Stimulated activated CD8-positive, alpha-beta memory T cell treated with anti-CD3 and anti-CD28 coated beads, Interleukin-4, amount 100 ng/mL, for 1 hour (primary cell): ENCODE results near the gene ARL11.
"Not testable (repeated sequence)": the region's sequence is repeated elsewhere in the genome, so short reads cannot be mapped to it uniquely, and the experiment has no call there.

Experiments used
- DNase-seq, 2 donors: peaks; one replicate each; pipeline ENCODE4 v3.0.0-alpha.2; 2020; ENCODE audit warnings: low read depth in 2 of 2, low spot score in 1 of 2

Gene ARL11

GRCh38 chr13:49612042-49612441, 16.3 kb upstream of the ARL11 start:
- not testable (repeated sequence) for DNase-seq

DNA sequence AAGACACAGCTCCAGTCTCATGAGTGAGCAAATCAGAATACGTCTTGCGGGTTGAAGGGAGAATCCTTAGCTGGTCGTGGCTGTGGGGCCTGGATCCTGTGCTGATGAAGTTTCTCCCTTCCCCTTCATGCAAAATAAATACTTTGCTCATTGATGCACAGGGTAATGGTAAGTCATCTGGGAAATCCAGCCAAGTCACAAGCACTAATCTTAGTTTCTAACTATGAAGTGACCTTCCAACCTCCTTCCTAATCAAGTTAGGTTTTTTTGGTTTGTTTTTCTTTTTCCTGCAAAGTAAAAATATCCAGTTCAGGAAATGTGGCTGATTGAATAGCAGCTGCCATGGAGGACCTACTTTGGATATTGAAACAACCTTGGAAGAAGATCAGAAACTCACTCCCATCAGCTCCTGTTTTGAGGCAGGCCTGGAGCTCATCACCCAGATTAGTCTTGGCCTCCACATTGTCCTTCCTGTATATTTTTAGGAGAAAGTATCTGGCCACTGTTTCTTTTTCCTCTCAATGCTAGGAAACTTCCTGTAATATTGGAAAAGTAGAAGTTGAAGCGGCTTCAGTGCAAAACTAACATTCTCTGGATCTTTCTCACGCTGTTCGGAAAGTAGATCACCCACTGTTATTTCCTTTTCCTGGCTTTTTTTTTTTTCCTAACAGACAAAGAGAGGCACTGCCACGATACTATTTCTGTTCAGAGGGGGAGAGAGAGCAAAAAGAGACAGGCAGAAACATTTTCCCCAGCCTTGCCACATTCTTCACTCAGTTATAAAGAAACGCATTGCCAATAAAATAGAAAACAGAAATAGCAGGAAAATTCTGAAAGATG, 12.3 kb upstream of the ARL11 start:
- no peak for DNase-seq

DNA sequence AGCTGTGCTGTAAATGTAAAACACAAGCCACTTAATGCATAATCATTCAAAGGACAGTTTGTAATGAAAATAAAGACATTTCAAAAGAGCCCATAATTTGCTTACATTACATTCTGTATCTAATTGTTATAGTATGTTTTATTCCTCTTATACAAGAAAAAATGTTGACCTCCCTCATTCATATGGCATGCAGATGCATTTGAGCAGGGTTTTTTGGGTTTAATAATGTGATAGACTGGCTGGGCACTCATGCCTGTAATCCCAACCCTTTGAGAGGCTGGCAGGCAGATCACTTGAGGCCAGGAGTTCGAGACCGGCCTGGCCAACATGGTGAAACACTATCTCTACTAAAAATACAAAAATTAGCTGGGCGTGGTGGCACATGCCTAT, 11.6 kb upstream of the ARL11 start:
- DNase-seq: no peak

DNA sequence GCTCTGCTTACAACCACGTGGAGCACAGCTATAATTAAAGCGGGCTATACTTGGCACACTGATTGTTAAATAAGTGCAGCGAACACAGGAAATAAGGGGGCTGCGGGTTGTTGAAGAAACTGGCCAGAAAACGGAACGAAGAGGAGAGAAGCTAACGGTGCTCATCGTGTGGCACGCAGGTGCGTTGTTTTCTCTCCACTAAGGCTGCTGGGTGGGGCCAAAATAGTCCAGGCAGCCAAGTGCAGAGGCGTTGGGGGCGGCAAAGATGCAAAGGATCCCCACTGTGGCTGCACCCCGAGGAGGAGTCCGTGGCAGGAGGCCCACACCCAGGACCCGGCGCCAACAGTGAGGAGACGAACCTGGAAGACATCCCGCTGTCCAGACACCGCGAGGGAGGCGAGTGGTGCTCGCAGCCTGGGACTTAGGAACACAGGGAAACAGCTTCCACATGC, 8.1 kb upstream of the ARL11 start:
- DNase-seq: no peak

DNA sequence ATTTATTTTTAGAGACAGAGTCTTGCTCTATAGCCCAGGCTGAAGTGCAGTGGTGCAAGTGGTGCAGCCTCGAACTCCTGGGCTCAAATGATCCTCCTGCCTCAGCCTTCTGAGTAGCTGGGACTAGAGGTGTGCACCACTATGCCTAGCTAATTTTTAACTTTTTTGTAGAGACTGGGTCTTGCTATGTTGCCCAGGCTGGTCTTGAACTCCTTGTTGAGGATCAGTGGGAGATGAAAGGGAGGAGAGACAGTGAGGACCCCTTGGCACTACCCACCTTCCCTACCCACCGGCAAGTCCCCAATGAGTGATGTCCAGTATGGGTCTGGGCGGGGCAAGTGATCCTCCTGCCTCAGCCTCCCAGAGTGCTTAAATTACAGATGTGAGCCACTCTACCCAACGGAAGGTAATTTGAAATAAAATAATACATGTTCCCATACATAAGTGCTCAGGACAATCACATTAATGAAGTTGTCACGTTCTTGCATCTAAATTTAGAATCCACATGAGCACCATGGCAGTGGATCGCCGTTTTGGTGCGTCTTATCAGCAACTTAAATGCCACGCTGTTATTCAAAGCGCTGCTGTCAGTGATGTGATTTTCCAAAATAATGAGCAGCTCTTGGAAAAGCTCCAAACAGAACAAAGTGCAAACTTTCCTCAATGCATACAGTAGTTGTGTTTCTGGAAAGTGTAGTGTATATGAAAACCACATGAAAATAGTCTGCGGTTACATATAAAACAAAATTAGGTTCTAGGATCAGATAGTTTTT, 5.9 kb upstream of the ARL11 start:
- DNase-seq: no peak

GRCh38 chr13:49624229-49624628, 4.1 kb upstream of the ARL11 start:
- no peak for DNase-seq

DNA sequence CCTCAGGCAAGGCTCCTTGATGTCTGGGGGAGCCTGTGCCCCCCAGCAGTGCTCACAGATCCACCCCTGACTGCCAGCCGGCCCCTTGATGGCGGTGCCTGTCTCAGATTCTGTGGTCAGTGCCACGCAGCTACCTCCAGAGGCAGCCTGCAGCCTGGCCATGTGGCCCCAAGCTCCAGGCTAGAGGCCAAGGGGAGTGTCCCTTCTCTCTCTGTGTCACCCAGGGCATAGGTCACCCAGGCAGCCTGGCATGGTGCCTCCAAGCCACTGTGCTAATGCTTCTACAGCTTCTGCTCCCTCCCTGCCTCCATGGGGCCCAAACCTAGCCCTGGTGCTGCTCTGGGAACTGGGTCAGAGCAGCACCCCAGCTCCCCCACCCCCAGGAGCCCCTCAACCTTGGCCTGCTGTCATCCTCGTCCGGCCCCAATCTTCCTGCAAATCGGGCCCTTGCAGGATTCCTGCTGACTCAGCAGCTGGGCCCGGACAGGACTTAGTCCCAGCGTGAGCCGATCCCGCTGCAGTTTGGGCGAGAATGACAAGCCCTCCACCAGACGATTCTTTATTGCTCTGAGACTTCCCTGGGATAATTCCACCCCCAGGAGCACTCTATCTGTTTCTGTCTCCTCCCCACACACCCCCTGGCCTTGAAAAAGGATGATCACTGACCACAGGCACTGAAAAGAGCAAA, 2.8 kb upstream of the ARL11 start:
- no peak for DNase-seq

DNA sequence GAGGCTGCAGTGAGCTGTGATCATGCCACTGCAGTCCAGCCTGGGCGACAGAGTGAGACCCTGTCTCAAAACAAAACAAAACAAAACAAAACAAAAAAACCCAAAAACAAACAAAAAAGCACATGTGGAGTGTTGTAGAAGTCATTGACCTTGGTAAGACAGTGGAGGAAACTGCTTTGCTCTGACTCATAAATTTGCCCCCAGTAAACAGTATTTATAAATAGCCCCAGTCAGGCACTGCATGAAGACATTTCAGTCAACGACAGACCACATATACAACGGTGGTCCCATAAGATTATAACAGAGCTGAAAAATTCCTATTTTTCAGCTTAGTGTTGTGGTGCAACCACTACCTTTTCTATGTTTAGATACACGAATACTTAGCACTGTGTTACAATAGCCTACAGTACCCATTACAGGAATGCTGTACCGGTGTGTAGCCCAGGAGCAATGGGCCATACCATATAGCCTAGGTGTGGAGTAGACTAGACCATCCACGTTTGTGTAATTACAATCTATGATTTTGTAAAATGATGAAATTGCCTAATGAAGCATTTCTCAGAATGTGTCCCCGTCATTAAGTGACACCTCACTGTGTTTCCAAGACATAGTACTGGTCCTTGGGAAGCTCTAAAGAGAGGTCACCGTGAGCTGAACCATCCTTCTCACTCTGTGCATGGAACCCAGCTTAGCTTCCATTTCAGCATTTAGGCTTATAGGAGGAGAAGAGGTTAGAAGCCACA, 1.1 kb downstream of the ARL11 start:
- no peak for DNase-seq

DNA sequence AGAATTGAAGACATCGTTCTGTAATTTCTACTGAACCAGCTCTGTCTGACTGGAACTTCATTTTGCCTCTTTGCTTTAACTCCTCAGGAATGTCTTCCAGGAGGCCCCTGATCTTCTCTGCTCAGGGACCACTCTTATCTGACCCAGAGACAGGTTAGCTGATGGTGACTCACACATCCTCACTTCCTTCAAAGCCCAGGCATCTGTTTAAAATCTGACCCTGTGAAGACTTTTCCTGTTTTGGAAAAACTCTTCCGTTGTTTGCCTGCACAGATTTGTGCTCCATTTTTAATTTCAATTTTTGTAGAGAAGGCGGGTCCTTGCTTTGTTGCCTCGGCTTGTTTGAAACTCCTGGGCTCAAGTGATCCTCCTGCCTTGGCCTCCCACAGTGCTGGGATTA, 1.6 kb downstream of the ARL11 start:
- DNase-seq: no peak

GRCh38 chr13:49630580-49630979, 2.3 kb downstream of the ARL11 start:
- DNase-seq: no peak

GRCh38 chr13:49632156-49632555, 3.8 kb downstream of the ARL11 start:
- DNase-seq: no peak

GRCh38 chr13:49633710-49634109, 5.4 kb downstream of the ARL11 start:
- no peak for DNase-seq

DNA sequence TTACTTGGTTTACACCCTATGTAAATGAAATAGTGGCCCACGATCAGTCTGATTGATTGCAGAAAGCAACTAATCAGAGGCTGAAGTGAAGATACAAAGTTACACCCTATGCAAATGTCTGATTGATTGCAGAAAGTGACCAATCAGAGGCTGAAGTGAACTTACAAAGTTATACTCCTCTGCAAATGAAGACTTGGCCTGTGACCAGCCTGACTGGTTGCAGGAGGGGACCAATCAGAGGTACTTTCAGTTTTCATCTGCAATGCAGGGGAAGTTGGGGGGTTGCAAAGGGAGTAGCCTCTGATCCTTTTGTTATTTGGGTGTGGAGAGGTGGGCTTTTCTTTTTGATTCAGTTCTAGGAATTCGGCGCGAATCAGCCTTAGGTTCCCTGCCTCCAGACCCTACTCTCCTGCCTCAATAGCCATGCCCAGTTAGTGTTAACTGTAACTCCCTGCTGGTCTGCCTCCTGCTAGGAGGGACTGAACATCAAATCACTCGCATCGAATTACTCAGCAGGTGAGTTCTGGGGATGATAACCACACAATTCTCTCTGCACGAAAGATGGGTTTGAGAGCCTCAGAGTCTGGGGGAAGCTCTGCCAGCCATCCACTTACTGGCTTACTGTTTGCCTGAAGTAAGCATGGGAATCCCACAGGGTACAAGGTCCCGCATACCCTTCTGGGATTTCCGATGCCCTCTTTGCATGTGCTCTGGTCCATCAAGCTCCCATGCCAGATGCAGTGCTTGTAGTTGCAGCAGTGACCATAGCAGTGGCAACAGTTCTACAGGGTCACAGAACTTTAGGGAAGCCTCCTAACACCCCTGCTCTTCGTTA, 7.5 kb downstream of the ARL11 start:
- peak in 1 of 2 donors; percentile 8 for DNase-seq

DNA sequence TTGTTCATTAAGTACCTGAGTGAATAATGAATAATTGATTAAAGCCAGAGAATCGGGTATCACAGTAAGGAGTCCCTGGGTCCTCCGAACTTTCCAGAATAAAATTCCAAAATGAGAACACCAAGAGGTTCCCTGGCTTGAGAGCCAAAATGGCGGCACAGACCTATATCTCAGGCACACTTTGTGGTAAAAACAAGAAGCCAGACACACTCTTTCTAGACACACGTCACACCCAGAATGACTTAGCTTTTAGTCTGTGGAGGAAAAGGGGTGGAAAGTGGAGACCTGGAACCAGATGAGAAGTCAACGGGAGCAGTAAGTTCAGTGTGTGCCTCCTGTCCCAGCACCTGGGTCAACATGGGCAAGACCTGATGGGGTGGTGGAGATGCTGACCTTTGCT, 8.4 kb downstream of the ARL11 start:
- no peak for DNase-seq

GRCh38 chr13:49638030-49638743, 9.9 kb downstream of the ARL11 start:
- DNase-seq: no peak

DNA sequence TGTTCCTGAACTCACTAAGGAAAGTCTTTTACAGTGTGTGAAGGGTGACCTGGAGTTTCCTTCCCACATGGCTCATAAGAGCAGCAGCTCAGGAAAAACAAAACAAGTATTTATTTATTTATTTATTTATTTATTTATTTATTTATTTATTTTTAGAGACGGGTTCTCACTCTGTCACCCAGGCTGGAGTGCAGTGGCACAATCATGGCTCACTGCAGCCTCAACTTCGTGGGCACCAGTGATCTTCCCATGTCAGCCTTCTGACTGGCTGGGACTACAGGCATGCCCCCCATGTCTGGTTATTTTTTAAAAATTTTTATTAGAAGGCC, 10.4 kb downstream of the ARL11 start:
- no peak for DNase-seq

GRCh38 chr13:49641801-49642291, 13.5 kb downstream of the ARL11 start:
- DNase-seq: no peak

DNA sequence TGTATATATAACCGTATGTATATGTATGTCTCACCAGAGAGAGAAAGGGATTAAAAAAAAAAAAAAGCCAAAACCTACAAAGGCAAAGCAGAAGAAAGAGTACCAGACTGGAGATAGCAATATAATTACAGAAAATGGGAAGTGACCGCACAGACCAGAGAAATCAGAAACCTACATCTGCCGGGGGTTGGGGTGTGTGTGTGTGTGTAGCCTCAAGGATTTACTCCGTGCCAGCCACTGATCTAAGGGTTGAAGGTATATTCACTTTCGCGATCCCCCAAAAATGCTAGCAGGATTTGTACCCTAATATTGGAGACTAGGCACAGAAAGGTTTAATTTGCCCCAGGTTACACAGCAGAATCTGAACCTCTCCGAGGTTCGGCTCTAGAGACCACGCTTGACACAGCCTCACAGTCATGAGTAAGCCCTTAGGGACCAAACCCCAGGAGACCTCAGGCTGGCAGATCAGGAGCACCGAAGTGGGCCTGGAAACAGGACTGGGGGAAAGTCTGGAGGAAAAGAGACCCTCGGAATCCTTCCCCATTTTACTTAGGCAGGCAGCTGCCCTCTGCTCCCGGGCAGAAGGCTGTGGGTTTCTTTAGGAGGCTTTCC, 14.8 kb downstream of the ARL11 start:
- no peak for DNase-seq

DNA sequence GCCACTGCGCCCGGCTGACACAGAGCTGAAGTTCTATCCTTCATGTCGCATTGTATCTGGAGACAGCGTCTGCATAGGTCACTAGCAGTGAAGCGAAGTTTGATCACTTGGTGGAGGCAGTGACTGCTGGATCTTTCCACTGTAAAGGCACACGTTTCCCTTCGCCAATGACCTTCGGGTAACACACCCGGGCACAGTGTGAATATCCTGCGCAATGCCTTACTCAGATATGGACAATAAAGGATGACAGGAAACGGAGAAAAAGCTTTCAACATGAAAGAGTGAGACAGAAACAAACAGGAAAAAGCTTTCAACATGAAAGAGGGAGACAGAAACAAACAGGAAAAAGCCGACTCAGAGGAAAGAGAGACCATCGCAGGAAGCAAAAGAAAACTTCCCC, 17.1 kb downstream of the ARL11 start:
- DNase-seq: no peak
